ENCODE results near the gene FNDC3B. TPM values are rescaled to one million over a fixed set of nuclear protein-coding genes. Genes with fewer than 3 reads are reported as not detected.
A peak's percentile ranks its signal among the peaks of the same experiment; 100 is the strongest.

Gene FNDC3B
- total and polyA plus RNA-seq, 2 donors (not counting 3 experiments of a cell fraction or from before 2014, with no cell fraction given): 91.6 to 295 TPM

- no peak overlapping the region for H2AFZ ChIP-seq (ENCODE audit: low read depth, low read length)
- H3K9me1 ChIP-seq (replicated peaks; ENCODE audit: control insufficient read depth, extremely low read depth, insufficient read depth, low read length): no peaks in the 10 kb centered on the region
- intact Hi-C loops (cut with micrococcal nuclease) (no loop called here), dilution Hi-C loops (cut with MboI; ENCODE audit: extremely low pct_ligation_motif_present, low sequenced_read_pairs) (no loop called here)
- H4K20me1 ChIP-seq (replicated peaks; ENCODE audit: control insufficient read depth, extremely low read depth, insufficient read depth, low read length): peaks cover 19% of the 10 kb centered on the region
- BruUV-seq (replicated peaks): no TSS peak
- peaks cover 0 to 2% of the 10 kb centered on the region in 2 experiments for H3K36me3 ChIP-seq (ENCODE audit: control insufficient read depth in 2 of 2, extremely low read depth in 1 of 2, insufficient read depth in 2 of 2, low read length in 2 of 2)
- H3K9me3 ChIP-seq (replicated peaks; ENCODE audit: control insufficient read depth, insufficient read depth, low read length): no peaks in the 10 kb centered on the region
- FAIRE-seq (peak; percentile 69), DNase-seq (ENCODE audit: low read depth, low spot score) (peak; percentile 41)
- ChIA-PET CTCF (interaction anchor here (1.3 to 2.1 kb wide), 2 partner anchors 10 to 11 kb away, joined by 3 to 5 read pairs; no protein-coding TSS in a partner anchor), POLR2A (interaction anchor here (0.6 kb wide), 1 partner anchor 28 kb away, joined by 3 read pairs; no protein-coding TSS in a partner anchor)
- peaks cover 22% of the 10 kb centered on the region for H3K4me1 ChIP-seq (ENCODE audit: control insufficient read depth, extremely low read depth, insufficient read depth, low read length)
- H3K27ac ChIP-seq (ENCODE audit: insufficient read depth, low read depth, low read length): no peak overlapping the region
- peaks cover 93% of the 10 kb centered on the region for H3K79me2 ChIP-seq (ENCODE audit: control insufficient read depth, insufficient read depth, low read length)
- H3K9ac ChIP-seq (replicated peaks; ENCODE audit: extremely low read depth, insufficient read depth, low read length): no peak overlapping the region
- H3K27me3 ChIP-seq (ENCODE audit: control insufficient read depth in 2 of 2, insufficient read depth in 2 of 2, low read length in 2 of 2): no peaks in the 10 kb centered on the region
- no peak overlapping the region for H3K4me3 ChIP-seq (replicated peaks in 1 of 3; ENCODE audit: insufficient read depth in 1 of 3, low read depth in 1 of 3, low read length in 3 of 3)
- no peak overlapping the region for H3K4me2 ChIP-seq (ENCODE audit: insufficient read depth, low read length)
- no peak for TF ChIP-seq JUN (IDR thresholded peaks at IDR 0.05; ENCODE audit: borderline replicate concordance, insufficient read depth, insufficient read length, low read depth)
- no peak for TF ChIP-seq GATA2 (IDR thresholded peaks at IDR 0.05; ENCODE audit: insufficient read depth, insufficient read length, low read depth, low read length)
- TF ChIP-seq, protein P1, sequence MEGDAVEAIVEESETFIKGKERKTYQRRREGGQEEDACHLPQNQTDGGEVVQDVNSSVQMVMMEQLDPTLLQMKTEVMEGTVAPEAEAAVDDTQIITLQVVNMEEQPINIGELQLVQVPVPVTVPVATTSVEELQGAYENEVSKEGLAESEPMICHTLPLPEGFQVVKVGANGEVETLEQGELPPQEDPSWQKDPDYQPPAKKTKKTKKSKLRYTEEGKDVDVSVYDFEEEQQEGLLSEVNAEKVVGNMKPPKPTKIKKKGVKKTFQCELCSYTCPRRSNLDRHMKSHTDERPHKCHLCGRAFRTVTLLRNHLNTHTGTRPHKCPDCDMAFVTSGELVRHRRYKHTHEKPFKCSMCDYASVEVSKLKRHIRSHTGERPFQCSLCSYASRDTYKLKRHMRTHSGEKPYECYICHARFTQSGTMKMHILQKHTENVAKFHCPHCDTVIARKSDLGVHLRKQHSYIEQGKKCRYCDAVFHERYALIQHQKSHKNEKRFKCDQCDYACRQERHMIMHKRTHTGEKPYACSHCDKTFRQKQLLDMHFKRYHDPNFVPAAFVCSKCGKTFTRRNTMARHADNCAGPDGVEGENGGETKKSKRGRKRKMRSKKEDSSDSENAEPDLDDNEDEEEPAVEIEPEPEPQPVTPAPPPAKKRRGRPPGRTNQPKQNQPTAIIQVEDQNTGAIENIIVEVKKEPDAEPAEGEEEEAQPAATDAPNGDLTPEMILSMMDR (IDR thresholded peaks at IDR 0.05; ENCODE audit: extremely low read depth in 1 of 2, insufficient read depth in 1 of 2, low read depth in 1 of 2, low read length in 2 of 2): no peak
- no peak for TF ChIP-seq POLR2A (IDR thresholded peaks at IDR 0.05; ENCODE audit: low read depth, low read length)
- TF ChIP-seq POLR2AphosphoS5 (IDR thresholded peaks at IDR 0.05; ENCODE audit: insufficient read depth, low read depth, low read length): no peak
- TF ChIP-seq MAX (IDR thresholded peaks at IDR 0.05; ENCODE audit: insufficient read depth, insufficient read length): no peak
- TF ChIP-seq EZH2 (IDR thresholded peaks at IDR 0.05; ENCODE audit: borderline replicate concordance, low read depth, low read length, severe bottlenecking): no peak
- no peak for TF ChIP-seq MYC (IDR thresholded peaks at IDR 0.05; ENCODE audit: low read depth, low read length)
- TF ChIP-seq FOS (IDR thresholded peaks at IDR 0.05; ENCODE audit: borderline replicate concordance, insufficient read depth, low read length): no peak
Observed at GRCh38 chr3:172218350-172219323, 179.3 kb downstream of the FNDC3B start.
